H1 (cell line): ENCODE data around the gene PTPN9. TPM values are rescaled to one million over a fixed set of nuclear protein-coding genes. Genes with fewer than 3 reads are reported as not detected.

Source experiments
- CTCF ChIA-PET: fragments of 300-600 bp; sonication (Branson Sonifier 250); formaldehyde crosslinking; loops from one replicate; lab custom pipeline; 2021; ENCODE audit not compliant: partially characterized antibody; lab: Charles Lee
- POLR2A ChIA-PET: fragments of 300-600 bp; sonication (Branson Sonifier 250); formaldehyde crosslinking; loops from one replicate; lab custom pipeline; 2021; ENCODE audit warnings: inconsistent platforms; ENCODE audit not compliant: partially characterized antibody; lab: Charles Lee
- DNase-seq, 2 experiments: peaks; one replicate each; pipeline versions ENCODE4 v3.0.0 to v3.0.0-alpha.2; 2010 to 2022; ENCODE audit warnings: low spot score in 2 of 2, low read depth in 1 of 2, mixed read lengths in 1 of 2
- FAIRE-seq: peaks from 2 replicates; lab custom pipeline; 2011; peaks lifted over from hg19 to GRCh38; lab: Jason Lieb, UNC
- H2AFZ ChIP-seq: 2 replicates; pipeline ENCODE4 v1.8.1; 2012; ENCODE audit warnings: low read length, inconsistent platforms
- H2AK5ac ChIP-seq: 2 replicates; pipeline ENCODE4 v1.6.1; 2013; ENCODE audit warnings: low read depth, low read length
- H2BK120ac ChIP-seq: replicated peaks from 2 replicates; pipeline ENCODE3; 2013; ENCODE audit warnings: low read depth, low read length, inconsistent platforms
- H2BK12ac ChIP-seq: 2 replicates; pipeline ENCODE4 v1.6.1; 2013; ENCODE audit warnings: low read depth, low read length
- H2BK15ac ChIP-seq: 2 replicates; pipeline ENCODE4 v1.6.1; 2013; ENCODE audit warnings: low read length
- H2BK20ac ChIP-seq: 2 replicates; pipeline ENCODE4 v1.6.1; 2013; ENCODE audit warnings: low read length
- H2BK5ac ChIP-seq: 2 replicates; pipeline ENCODE4 v1.6.1; 2013; ENCODE audit warnings: low read depth, low read length
- H3K14ac ChIP-seq: 2 replicates; pipeline ENCODE4 v1.6.1; 2013; ENCODE audit warnings: inconsistent platforms; ENCODE audit not compliant: insufficient read length
- H3K18ac ChIP-seq: 2 replicates; pipeline ENCODE4 v1.6.1; 2013; ENCODE audit warnings: low read length; ENCODE audit errors: extremely low read depth
- H3K23ac ChIP-seq: 2 replicates; pipeline ENCODE4 v1.6.1; 2013; ENCODE audit warnings: inconsistent platforms; ENCODE audit not compliant: insufficient read length
- H3K23me2 ChIP-seq: 2 replicates; pipeline ENCODE4 v1.6.1; 2013; ENCODE audit warnings: low read depth, low read length
- H3K27ac ChIP-seq: 2 replicates; pipeline ENCODE4 v1.6.1; 2011; ENCODE audit warnings: low read depth, low read length, inconsistent platforms
- H3K27me3 ChIP-seq, 4 experiments: replicated peaks in 1 of 4; 1 replicate in 1 of 4; 2 replicates in 3 of 4; pipeline versions ENCODE4 v1.6.1 to v1.8.1; 2011 to 2013; ENCODE audit warnings: low read length in 3 of 4, mild to moderate bottlenecking in 3 of 4, inconsistent platforms in 2 of 4, mixed read lengths in 2 of 4, moderate library complexity in 1 of 4; ENCODE audit not compliant: control insufficient read depth in 3 of 4, insufficient read depth in 3 of 4; ENCODE audit errors: extremely low read depth in 1 of 4
- H3K36me3 ChIP-seq, 4 experiments: 2 replicates each; pipeline versions ENCODE4 v1.6.1 to v1.8.1; 2011 to 2013; ENCODE audit warnings: mild to moderate bottlenecking in 4 of 4, low read length in 3 of 4, moderate library complexity in 2 of 4, control low read depth in 1 of 4, inconsistent platforms in 1 of 4; ENCODE audit not compliant: insufficient read depth in 4 of 4, control insufficient read depth in 2 of 4
- H3K4ac ChIP-seq: replicated peaks from 2 replicates; pipeline ENCODE3; 2013; ENCODE audit warnings: low read length, low read depth, mixed read lengths, inconsistent platforms; ENCODE audit not compliant: insufficient read length
- H3K4me1 ChIP-seq, 4 experiments: replicated peaks in 1 of 4; 1 replicate in 1 of 4; 2 replicates in 3 of 4; pipeline versions ENCODE4 v1.6.1 to v1.8.1; 2011 to 2013; ENCODE audit warnings: low read length in 3 of 4, inconsistent platforms in 2 of 4, mixed read lengths in 1 of 4; ENCODE audit not compliant: insufficient read depth in 4 of 4, control insufficient read depth in 3 of 4
- H3K4me2 ChIP-seq, 2 experiments: 2 replicates each; pipeline versions ENCODE4 v1.6.1 to v1.8.1; 2011 to 2013; ENCODE audit warnings: low read depth in 2 of 2, low read length in 2 of 2, control low read depth in 1 of 2, inconsistent platforms in 1 of 2, mild to moderate bottlenecking in 1 of 2; ENCODE audit not compliant: insufficient read depth in 1 of 2
- H3K4me3 ChIP-seq, 4 experiments: fragments of 200-600, 300-600 bp in 1 of 4; sonication (generic), shearing (Covaris generic), sonication (Bioruptor Twin) in 1 of 4; 2 replicates each; pipeline versions ENCODE4 v1.5.1 to v1.8.1; 2011 to 2016; ENCODE audit warnings: low read length in 4 of 4, low read depth in 3 of 4, control low read depth in 2 of 4, inconsistent platforms in 2 of 4, mild to moderate bottlenecking in 2 of 4, mixed read lengths in 1 of 4, moderate library complexity in 1 of 4; ENCODE audit not compliant: insufficient read depth in 2 of 4; ENCODE audit errors: extremely low read depth in 1 of 4
- H3K56ac ChIP-seq: replicated peaks from 2 replicates; pipeline ENCODE3; 2013; ENCODE audit warnings: low read depth, mild to moderate bottlenecking, mixed read lengths, low read length, inconsistent platforms; ENCODE audit not compliant: insufficient read length
- H3K79me1 ChIP-seq: 2 replicates; pipeline ENCODE4 v1.6.1; 2013; ENCODE audit warnings: low read depth, low read length, control low read depth
- H3K79me2 ChIP-seq, 2 experiments: 2 replicates each; pipeline versions ENCODE4 v1.6.1 to v1.8.1; 2012 to 2013; ENCODE audit warnings: low read length in 2 of 2, mild to moderate bottlenecking in 2 of 2, inconsistent platforms in 1 of 2; ENCODE audit not compliant: insufficient read depth in 2 of 2, control insufficient read depth in 1 of 2
- H3K9ac ChIP-seq, 4 experiments: replicated peaks in 1 of 4; 1 replicate in 1 of 4; 2 replicates in 3 of 4; pipeline versions ENCODE4 v1.6.1 to v1.8.1; 2011 to 2013; ENCODE audit warnings: low read depth in 3 of 4, low read length in 3 of 4, control low read depth in 2 of 4, mild to moderate bottlenecking in 2 of 4, moderate library complexity in 2 of 4, inconsistent platforms in 1 of 4; ENCODE audit errors: extremely low read depth in 1 of 4
- H3K9me3 ChIP-seq, 2 experiments: 2 replicates each; pipeline versions ENCODE4 v1.6.1 to v1.8.1; 2012 to 2013; ENCODE audit warnings: mild to moderate bottlenecking in 2 of 2, moderate library complexity in 2 of 2, control low read depth in 1 of 2, inconsistent platforms in 1 of 2, low read depth in 1 of 2, low read length in 1 of 2, mixed read lengths in 1 of 2; ENCODE audit not compliant: insufficient read depth in 2 of 2
- H4K20me1 ChIP-seq, 2 experiments: replicated peaks in 1 of 2; 2 replicates each; pipeline versions ENCODE3 to v1.8.1; 2011 to 2013; ENCODE audit warnings: inconsistent platforms in 2 of 2, low read length in 2 of 2, mild to moderate bottlenecking in 1 of 2; ENCODE audit not compliant: insufficient read depth in 2 of 2, control insufficient read depth in 1 of 2
- H4K5ac ChIP-seq: 2 replicates; pipeline ENCODE4 v1.6.1; 2013; ENCODE audit warnings: low read length, low read depth, mixed read lengths, inconsistent platforms; ENCODE audit not compliant: insufficient read length
- H4K8ac ChIP-seq: 2 replicates; pipeline ENCODE4 v1.8.0; 2013; ENCODE audit warnings: mild to moderate bottlenecking, moderate library complexity, low read length, inconsistent platforms; ENCODE audit not compliant: insufficient read depth; ENCODE audit errors: extremely low read depth
- H4K91ac ChIP-seq: replicated peaks from 2 replicates; pipeline ENCODE3; 2013; ENCODE audit warnings: low read length, mixed read lengths, inconsistent platforms; ENCODE audit not compliant: insufficient read length
- ASH2L ChIP-seq: fragments of 200-600, 300-600 bp; sonication (generic); IDR thresholded peaks from one replicate; pipeline ENCODE4 v1.7.1; 2017; ENCODE audit warnings: low read length
- TBP ChIP-seq: IDR thresholded peaks from 2 replicates; pipeline ENCODE4 v1.6.1; 2011; ENCODE audit warnings: low read depth, low read length, improper control_type of control experiment
- WGBS, 2 experiments: shearing (Covaris generic) in 1 of 2; methylation state at CpG; one replicate each; pipeline versions ENCODE4 v1.1.6 to v1.1.7; 2013 to 2015; ENCODE audit warnings: low lambda C conversion rate in 2 of 2, mixed read lengths in 2 of 2, inconsistent platforms in 1 of 2, low coverage in 1 of 2, missing lambda C conversion rate in 1 of 2; ENCODE audit not compliant: insufficient replicate concordance in 2 of 2, insufficient coverage in 1 of 2, insufficient read length in 1 of 2; ENCODE audit errors: extremely low coverage in 1 of 2, missing lambda C conversion rate in 1 of 2; 5-methylcytosine and 5-hydroxymethylcytosine counted together
- polyA plus RNA-seq, 7 experiments: library from polyadenylated mRNA; depleted of rRNA in 3 of 7; stranded (reverse) in 5 of 7; unstranded in 2 of 7; fragments of >200 nt in 5 of 7; fragments of 200-250 nt in 2 of 7; gene quantifications; 1 replicate in 5 of 7; 2 replicates in 1 of 7; 4 replicates in 1 of 7; pipeline versions ENCODE4 v1.2.1 to v1.2.3, GENCODE V29; 2011 to 2013; ENCODE audit warnings: missing spikeins in 2 of 7, mixed read lengths in 2 of 7
- total RNA-seq: library from RNA; stranded (reverse); fragmentation: NEBNext Ultra II Directional; extraction: Animal tissue kit (Norgen Biotek cat#: 25700); gene quantifications from 2 replicates; pipeline ENCODE4 v1.2.1, GENCODE V29; 2021
- TF ChIP-seq, protein P1 (sequence below): IDR thresholded peaks from 2 replicates; pipeline ENCODE4 v1.6.1; 2012; ENCODE audit warnings: inconsistent platforms

Gene PTPN9
- total and polyA plus RNA-seq, 2 of the 8 experiments (the other 6 are each of a cell fraction or from before 2014, with no cell fraction given), result 46.6 to 57.4 TPM

- no peaks in the 10 kb centered on the region for H3K23me2 ChIP-seq
- no peaks in the 10 kb centered on the region for H3K27me3 ChIP-seq
- no peak overlapping the region for H2BK20ac ChIP-seq
- no peak for DNase-seq
- no peak overlapping the region for H2BK5ac ChIP-seq
- FAIRE-seq, result no peak
- H2BK15ac ChIP-seq, result no peak overlapping the region
- H3K36me3 ChIP-seq, result peaks cover 0 to 24% (median 11%) of the 10 kb centered on the region in 4 experiments; a peak in 7 of 8 replicates
- TF ChIP-seq TBP (no peak), ASH2L (no peak)
- TF ChIP-seq, protein P1, sequence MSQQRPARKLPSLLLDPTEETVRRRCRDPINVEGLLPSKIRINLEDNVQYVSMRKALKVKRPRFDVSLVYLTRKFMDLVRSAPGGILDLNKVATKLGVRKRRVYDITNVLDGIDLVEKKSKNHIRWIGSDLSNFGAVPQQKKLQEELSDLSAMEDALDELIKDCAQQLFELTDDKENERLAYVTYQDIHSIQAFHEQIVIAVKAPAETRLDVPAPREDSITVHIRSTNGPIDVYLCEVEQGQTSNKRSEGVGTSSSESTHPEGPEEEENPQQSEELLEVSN, result no peak
- H3K4me3 ChIP-seq, result no peak overlapping the region
- CTCF ChIA-PET, result interaction anchor here (0.9 to 1.3 kb wide), 2 partner anchors 9 to 21 kb away, joined by 3 read pairs; no protein-coding TSS in a partner anchor
- H3K9ac ChIP-seq, result no peak overlapping the region
- no peaks in the 10 kb centered on the region for H4K20me1 ChIP-seq
- H2BK120ac ChIP-seq, result no peak overlapping the region
- H3K79me1 ChIP-seq, result no peaks in the 10 kb centered on the region
- H3K79me2 ChIP-seq, result no peaks in the 10 kb centered on the region
- no peak overlapping the region for H4K5ac ChIP-seq
- 97% methylated on average over 4 of the region's 4 CpGs; no CpG with 5 or more reads in 1 of the 2 experiments for WGBS, 2 experiments
- H3K4me1 ChIP-seq, result no peaks in the 10 kb centered on the region
- H2AK5ac ChIP-seq, result no peak overlapping the region
- no peak overlapping the region for H3K27ac ChIP-seq
- POLR2A ChIA-PET, result no interaction called here
- no peaks in the 10 kb centered on the region for H3K9me3 ChIP-seq
- H3K23ac ChIP-seq, result no peak overlapping the region
- no peak overlapping the region for H3K18ac ChIP-seq
- no peak overlapping the region for H3K14ac ChIP-seq
- no peak overlapping the region for H3K4ac ChIP-seq
- no peak overlapping the region for H4K8ac ChIP-seq
- H4K91ac ChIP-seq, result no peak overlapping the region
- H2BK12ac ChIP-seq, result no peak overlapping the region
- no peak overlapping the region for H3K4me2 ChIP-seq
- H2AFZ ChIP-seq, result no peak overlapping the region
- H3K56ac ChIP-seq, result no peak overlapping the region
These were observed 85.4 kb downstream of the PTPN9 start for GRCh38 chr15:75493732-75494131.
